PC-3 (cell line): Measurements from ENCODE around the gene EDEM1. TPM values are rescaled to one million over a fixed set of nuclear protein-coding genes. Genes with fewer than 3 reads are reported as not detected.

ENCODE experiments used
- ATAC-seq: fragments of 200-7000 bp; cut with Tn5 transposase; 2 replicates; pipeline ENCODE4 v1.9.1; 2020; ENCODE audit warnings: mild to moderate bottlenecking, moderate library complexity
- BruUV-seq: library from RNA; stranded (reverse); fragments of 400-500 nt; replicated peaks from 2 replicates; lab custom pipeline; 2021; lab: Mats Ljungman, UMichigan
- CTCF ChIA-PET: fragments of 300-600 bp; sonication (Branson Sonifier 250); formaldehyde crosslinking; loops from one replicate; lab custom pipeline; 2022; ENCODE audit warnings: antibody characterized with exemption; lab: Charles Lee
- POLR2A ChIA-PET: fragments of 300-600 bp; sonication (Branson Sonifier 250); formaldehyde crosslinking; loops from one replicate; lab custom pipeline; 2022; ENCODE audit warnings: antibody characterized with exemption; ENCODE audit not compliant: unreplicated experiment; lab: Charles Lee
- DNase-seq: peaks from one replicate; pipeline ENCODE4 v3.0.0-alpha.2; 2015
- H2AFZ ChIP-seq: fragments of 300-600 bp; sonication (generic); 2 replicates; pipeline ENCODE4 v1.6.0; 2016; ENCODE audit warnings: antibody characterized with exemption, low read length
- H3F3A ChIP-seq: fragments of 300-600 bp; sonication (generic); one replicate; pipeline ENCODE4 v1.6.0; 2017; ENCODE audit warnings: antibody characterized with exemption, low read length, control low read depth, mild to moderate bottlenecking; ENCODE audit not compliant: unreplicated experiment
- H3K27ac ChIP-seq: fragments of 300-600 bp; sonication (generic); 2 replicates; pipeline ENCODE4 v1.5.1; 2016; ENCODE audit warnings: mild to moderate bottlenecking, low read length
- H3K27me3 ChIP-seq: fragments of 300-600 bp; sonication (generic); 2 replicates; pipeline ENCODE4 v1.6.1; 2016; ENCODE audit warnings: low read length, mixed read lengths
- H3K36me3 ChIP-seq: fragments of 300-600 bp; sonication (generic); 2 replicates; pipeline ENCODE4 v1.6.1; 2016; ENCODE audit warnings: low read depth, mixed run types, low read length, mixed read lengths
- H3K4me1 ChIP-seq: fragments of 300-600 bp; sonication (generic); 2 replicates; pipeline ENCODE4 v1.5.1; 2016; ENCODE audit warnings: low read length; ENCODE audit not compliant: insufficient read depth
- H3K4me2 ChIP-seq: fragments of 300-600 bp; sonication (generic); 2 replicates; pipeline ENCODE4 v1.6.0; 2016; ENCODE audit warnings: low read length
- H3K4me3 ChIP-seq: fragments of 300-600 bp; sonication (generic); 2 replicates; pipeline ENCODE4 v1.5.1; 2016; ENCODE audit warnings: mild to moderate bottlenecking, low read length, mixed read lengths
- H3K79me2 ChIP-seq: fragments of 300-600 bp; sonication (generic); 2 replicates; pipeline ENCODE4 v1.6.1; 2017; ENCODE audit warnings: low read length, mixed read lengths
- H3K9ac ChIP-seq: fragments of 300-600 bp; sonication (generic); 2 replicates; pipeline ENCODE4 v1.6.0; 2016; ENCODE audit warnings: mild to moderate bottlenecking, low read length
- H3K9me2 ChIP-seq: fragments of 300-600 bp; sonication (generic); replicated peaks from 2 replicates; pipeline ENCODE4 v1.6.1; 2016; ENCODE audit warnings: mixed run types, low read length, mixed read lengths
- H3K9me3 ChIP-seq: fragments of 300-600 bp; sonication (generic); 2 replicates; pipeline ENCODE4 v1.6.1; 2016; ENCODE audit warnings: low read length, mixed read lengths
- H4K20me1 ChIP-seq: fragments of 300-600 bp; sonication (generic); 2 replicates; pipeline ENCODE4 v1.6.1; 2016; ENCODE audit warnings: low read length, mixed read lengths
- EZH2 ChIP-seq: fragments of 300-600 bp; sonication (generic); IDR thresholded peaks from one replicate; pipeline ENCODE4 v1.6.1; 2017; ENCODE audit warnings: antibody characterized with exemption, mild to moderate bottlenecking, low read length; ENCODE audit not compliant: unreplicated experiment
- EZH2phosphoT487 ChIP-seq: fragments of 300-600 bp; sonication (generic); IDR thresholded peaks from 2 replicates; pipeline ENCODE4 v1.6.1; 2018; ENCODE audit warnings: mild to moderate bottlenecking, antibody characterized with exemption, low read length, borderline replicate concordance
- intact Hi-C: fragments of 100-400 bp; cut with micrococcal nuclease; formaldehyde crosslinking; loops from 2 replicates; pipeline ENCODE4 v1.9.0; 2023
- total RNA-seq: library from RNA; depleted of rRNA; stranded (reverse); fragments of >200 nt; gene quantifications from 2 replicates; pipeline ENCODE4 v1.2.3, GENCODE V29; 2014
- TF ChIP-seq, protein P1 (sequence below): fragments of 300-600 bp; sonication (generic); conservative IDR thresholded peaks from 2 replicates; pipeline ENCODE4 v1.5.1; 2017; ENCODE audit warnings: antibody characterized with exemption, low read depth, mild to moderate bottlenecking, low read length

EDEM1 gene
- total RNA-seq, 1 experiment from 2014 or later: 39.4 TPM

DNA sequence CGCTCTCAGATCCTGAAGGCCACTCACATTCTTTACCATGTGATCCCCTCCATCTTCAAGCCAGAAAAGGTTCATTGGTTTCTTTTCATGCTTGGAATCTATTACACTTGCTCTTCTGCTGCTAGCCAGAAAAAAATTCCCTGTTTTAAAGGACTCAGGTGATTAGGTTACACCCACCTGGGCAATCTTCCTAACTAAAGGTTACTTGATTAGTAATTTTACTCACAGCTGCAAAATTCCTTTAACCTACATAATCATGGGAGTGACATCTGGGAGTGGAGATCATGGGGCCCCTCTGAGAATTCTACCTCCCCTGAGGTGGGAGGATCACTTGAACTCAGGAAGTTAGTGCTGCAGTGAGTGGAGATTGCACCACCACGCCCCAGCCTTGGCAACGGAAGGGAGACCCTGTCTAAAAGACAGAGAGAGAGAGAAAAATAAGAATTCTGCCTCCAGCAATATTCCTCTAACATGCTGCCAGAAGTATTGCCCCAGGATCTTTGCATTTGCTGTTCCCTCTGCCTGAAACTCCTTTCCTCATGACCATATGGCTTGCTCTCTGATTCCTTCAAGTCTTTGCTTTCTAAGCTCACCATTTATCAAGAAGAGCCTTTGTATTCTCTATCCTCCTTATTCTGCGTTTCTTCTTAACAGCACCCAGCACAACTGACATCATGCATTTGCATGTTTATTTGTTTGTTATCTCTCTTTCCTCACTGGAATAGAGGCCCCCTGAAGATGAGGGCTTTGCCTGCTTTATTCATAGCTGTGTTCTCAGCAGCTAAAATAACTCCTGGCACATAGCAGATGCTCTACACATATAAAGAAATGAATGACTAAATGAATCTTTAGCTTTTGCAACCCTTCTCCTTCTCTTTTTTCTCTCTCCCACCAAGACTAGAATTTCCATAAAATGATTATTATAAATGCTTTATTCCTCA, 68.2 kb downstream of the EDEM1 start:
- ChIA-PET POLR2A (no interaction called here), CTCF (no interaction called here)
- H4K20me1 ChIP-seq: no peaks in the 10 kb centered on the region
- H3K9me2 ChIP-seq: no peaks in the 10 kb centered on the region
- BruUV-seq: no TSS peak
- H3K4me3 ChIP-seq: no peak overlapping the region
- intact Hi-C loops: no loop called here
- no peaks in the 10 kb centered on the region for H3K79me2 ChIP-seq
- DNase-seq (no peak), ATAC-seq (no peak)
- H3K4me2 ChIP-seq: no peak overlapping the region
- TF ChIP-seq EZH2 (no peak), EZH2phosphoT487 (no peak)
- TF ChIP-seq, protein P1, sequence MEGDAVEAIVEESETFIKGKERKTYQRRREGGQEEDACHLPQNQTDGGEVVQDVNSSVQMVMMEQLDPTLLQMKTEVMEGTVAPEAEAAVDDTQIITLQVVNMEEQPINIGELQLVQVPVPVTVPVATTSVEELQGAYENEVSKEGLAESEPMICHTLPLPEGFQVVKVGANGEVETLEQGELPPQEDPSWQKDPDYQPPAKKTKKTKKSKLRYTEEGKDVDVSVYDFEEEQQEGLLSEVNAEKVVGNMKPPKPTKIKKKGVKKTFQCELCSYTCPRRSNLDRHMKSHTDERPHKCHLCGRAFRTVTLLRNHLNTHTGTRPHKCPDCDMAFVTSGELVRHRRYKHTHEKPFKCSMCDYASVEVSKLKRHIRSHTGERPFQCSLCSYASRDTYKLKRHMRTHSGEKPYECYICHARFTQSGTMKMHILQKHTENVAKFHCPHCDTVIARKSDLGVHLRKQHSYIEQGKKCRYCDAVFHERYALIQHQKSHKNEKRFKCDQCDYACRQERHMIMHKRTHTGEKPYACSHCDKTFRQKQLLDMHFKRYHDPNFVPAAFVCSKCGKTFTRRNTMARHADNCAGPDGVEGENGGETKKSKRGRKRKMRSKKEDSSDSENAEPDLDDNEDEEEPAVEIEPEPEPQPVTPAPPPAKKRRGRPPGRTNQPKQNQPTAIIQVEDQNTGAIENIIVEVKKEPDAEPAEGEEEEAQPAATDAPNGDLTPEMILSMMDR: no peak
- peaks cover 4% of the 10 kb centered on the region; the same call in 1 of the 2 replicates for H3K4me1 ChIP-seq
- H3K9me3 ChIP-seq: no peaks in the 10 kb centered on the region
- no peak overlapping the region for H2AFZ ChIP-seq
- H3K27ac ChIP-seq: no peak overlapping the region
- H3F3A ChIP-seq: no peaks in the 10 kb centered on the region
- H3K36me3 ChIP-seq: no peaks in the 10 kb centered on the region
- H3K27me3 ChIP-seq: peaks cover 23% of the 10 kb centered on the region; the same call in 1 of the 2 replicates
- H3K9ac ChIP-seq: no peak overlapping the region

DNA sequence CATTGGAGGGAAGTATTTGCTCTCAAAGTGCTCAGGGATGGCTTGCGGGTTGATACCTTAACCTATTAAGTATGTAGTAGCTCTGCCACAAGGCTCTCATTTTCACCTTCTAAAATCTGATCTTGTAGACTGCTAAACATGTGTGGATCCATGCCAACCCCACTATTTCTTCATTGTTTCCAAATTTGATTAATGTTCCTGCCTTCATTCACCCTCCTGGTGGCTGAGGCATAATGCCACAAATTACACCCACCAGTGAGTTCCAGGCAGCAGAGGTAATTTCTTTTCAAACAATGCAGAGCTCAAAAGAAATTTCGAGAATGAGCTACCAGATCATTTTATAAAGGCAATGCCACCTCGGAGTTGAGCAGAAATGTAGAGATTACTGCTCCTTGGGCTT, 71.0 kb downstream of the EDEM1 start:
- Histone ChIP-seq H4K20me1 (no peaks in the 10 kb centered on the region), H3K36me3 (no peaks in the 10 kb centered on the region), H3K9me2 (no peaks in the 10 kb centered on the region), H2AFZ (no peak overlapping the region), H3K27me3 (peaks cover 23% of the 10 kb centered on the region; the same call in 1 of the 2 replicates), H3K4me3 (no peak overlapping the region), H3F3A (no peaks in the 10 kb centered on the region), H3K9ac (no peak overlapping the region), H3K79me2 (no peaks in the 10 kb centered on the region), H3K4me2 (no peak overlapping the region), H3K9me3 (no peaks in the 10 kb centered on the region), H3K27ac (no peak overlapping the region), H3K4me1 (no peaks in the 10 kb centered on the region)
- BruUV-seq: no TSS peak
- POLR2A ChIA-PET: no interaction called here
- DNase-seq (no peak), ATAC-seq (no peak)
- TF ChIP-seq EZH2phosphoT487 (no peak), EZH2 (no peak)
- TF ChIP-seq, protein P1: no peak
- intact Hi-C loops: no loop called here
- CTCF ChIA-PET: interaction anchor here (0.6 kb wide), 1 partner anchor 131 kb away, joined by 4 read pairs; no protein-coding TSS in a partner anchor

DNA sequence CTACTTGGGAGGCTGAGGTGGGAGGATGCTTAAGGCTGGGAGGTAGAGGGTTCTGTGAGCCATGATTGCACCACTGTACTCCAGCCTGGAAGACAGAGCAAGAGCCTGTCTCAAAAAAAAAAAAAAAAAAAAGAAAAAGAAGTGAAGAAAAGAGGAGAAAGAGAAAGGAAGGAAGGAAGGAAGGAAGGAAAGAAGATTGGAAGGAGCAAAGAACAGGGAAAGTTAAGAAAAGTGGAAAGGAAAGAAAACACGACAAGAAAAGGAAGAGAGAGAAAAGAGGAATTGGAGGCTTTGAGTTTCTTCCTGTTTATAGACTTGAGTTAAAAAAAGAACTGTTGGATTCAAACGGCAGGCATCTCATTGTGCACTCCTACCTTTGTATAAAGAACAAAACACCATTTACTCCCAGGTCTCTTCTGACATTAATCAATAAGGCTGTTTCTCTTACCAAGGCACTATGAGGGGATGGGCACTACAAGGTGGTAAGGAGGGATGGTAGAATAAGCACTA, 73.5 kb downstream of the EDEM1 start:
- no peaks in the 10 kb centered on the region for H3F3A ChIP-seq
- no peaks in the 10 kb centered on the region for H3K36me3 ChIP-seq
- ChIA-PET CTCF (no interaction called here), POLR2A (no interaction called here)
- no peaks in the 10 kb centered on the region for H3K79me2 ChIP-seq
- H3K4me1 ChIP-seq: no peaks in the 10 kb centered on the region
- H3K4me3 ChIP-seq: no peak overlapping the region
- 0 out of 2 replicates have a peak, but pooled peaks cover 3% of the 10 kb centered on the region for H3K27me3 ChIP-seq
- no peak for DNase-seq
- no peak for ATAC-seq
- no peaks in the 10 kb centered on the region for H3K9me3 ChIP-seq
- TF ChIP-seq EZH2: no peak
- TF ChIP-seq EZH2phosphoT487: no peak
- TF ChIP-seq, protein P1: no peak
- H2AFZ ChIP-seq: no peak overlapping the region
- no TSS peak for BruUV-seq
- no peak overlapping the region for H3K9ac ChIP-seq
- intact Hi-C loops: no loop called here
- H3K27ac ChIP-seq: no peak overlapping the region
- no peaks in the 10 kb centered on the region for H4K20me1 ChIP-seq
- H3K9me2 ChIP-seq: no peaks in the 10 kb centered on the region
- H3K4me2 ChIP-seq: no peak overlapping the region
